GM20000 (cell line): Measurements from ENCODE around the gene BTBD8.

Experiments used
- DNase-seq: peaks from one replicate; pipeline ENCODE4 v3.0.0; 2012; ENCODE audit warnings: low spot score
- CTCF ChIP-seq: IDR thresholded peaks from 2 replicates; pipeline ENCODE4 v1.5.1; 2012; ENCODE audit warnings: mild to moderate bottlenecking, control low read depth; ENCODE audit errors: extremely low read depth, missing control alignments

The BTBD8 gene

GRCh38 chr1:92123868-92124267, 43.7 kb downstream of the BTBD8 start:
- peak; percentile 13 for DNase-seq
- TF ChIP-seq CTCF = no peak

- TF ChIP-seq CTCF = no peak
- no peak for DNase-seq
These were observed 45.1 kb downstream of the BTBD8 start for GRCh38 chr1:92125204-92125603.

- no peak for DNase-seq
- TF ChIP-seq CTCF = no peak
These were observed 45.9 kb downstream of the BTBD8 start for GRCh38 chr1:92126088-92126487.

GRCh38 chr1:92134331-92134730, 54.2 kb downstream of the BTBD8 start:
- no peak for TF ChIP-seq CTCF
- DNase-seq = no peak

- no peak for DNase-seq
- TF ChIP-seq CTCF = no peak
These were observed 56.2 kb downstream of the BTBD8 start for GRCh38 chr1:92136341-92136740.

- DNase-seq = no peak
- no peak for TF ChIP-seq CTCF
These were observed 74.8 kb downstream of the BTBD8 start for GRCh38 chr1:92154934-92155333.

- no peak for TF ChIP-seq CTCF
- DNase-seq = no peak
These were observed 79.4 kb downstream of the BTBD8 start for GRCh38 chr1:92159593-92159992.
